Memory B cell (primary cell): ENCODE measurements around the gene PTPRB.

Experiments
- ATAC-seq: fragments of 150-1000 bp; cut with Tn5 transposase; 2 replicates; pipeline ENCODE4 v1.10.0; 2021; ENCODE audit warnings: low read depth, mild to moderate bottlenecking, moderate library complexity
- DNase-seq, 2 donors: peaks; one replicate each; pipeline ENCODE4 v3.0.0; 2022; ENCODE audit warnings: low spot score in 2 of 2
- H3K27ac Mint-ChIP-seq: one replicate; pipeline ENCODE4 v1.8.0; 2022; ENCODE audit warnings: mild to moderate bottlenecking, moderate library complexity, mixed read lengths
- H3K27me3 Mint-ChIP-seq: one replicate; pipeline ENCODE4 v1.8.0; 2022; ENCODE audit warnings: mixed read lengths
- H3K36me3 Mint-ChIP-seq: one replicate; pipeline ENCODE4 v1.8.0; 2022; ENCODE audit warnings: mild to moderate bottlenecking, mixed read lengths
- H3K4me1 Mint-ChIP-seq: one replicate; pipeline ENCODE4 v1.8.0; 2022; ENCODE audit warnings: mixed read lengths
- H3K4me3 Mint-ChIP-seq: one replicate; pipeline ENCODE4 v1.8.0; 2022; ENCODE audit warnings: mild to moderate bottlenecking, moderate library complexity, mixed read lengths
- H3K9me3 Mint-ChIP-seq: one replicate; pipeline ENCODE4 v1.8.0; 2022; ENCODE audit warnings: mixed read lengths

PTPRB gene

GRCh38 chr12:70556179-70556869 lies 80.9 kb downstream of the PTPRB start:
- H3K4me3 Mint-ChIP-seq: no peak overlapping the region
- H3K36me3 Mint-ChIP-seq: peaks cover 6% of the 10 kb centered on the region

GRCh38 chr12:70555081-70555480 lies 82.1 kb downstream of the PTPRB start:
- ATAC-seq: no peak
- Mint-ChIP-seq H3K27ac (no peak overlapping the region), H3K27me3 (no peaks in the 10 kb centered on the region), H3K36me3 (peaks cover 3% of the 10 kb centered on the region), H3K4me3 (no peak overlapping the region), H3K4me1 (peaks cover 3% of the 10 kb centered on the region), H3K9me3 (no peaks in the 10 kb centered on the region)
- DNase-seq: no peak

More at GRCh38 chr12:70556179-70556869, 80.9 kb downstream of the PTPRB start:
- Mint-ChIP-seq H3K27me3 (no peaks in the 10 kb centered on the region), H3K27ac (no peak overlapping the region), H3K4me1 (no peaks in the 10 kb centered on the region), H3K9me3 (no peaks in the 10 kb centered on the region)
- no peak for ATAC-seq
- no peak for DNase-seq

GRCh38 chr12:70553391-70553859 lies 83.8 kb downstream of the PTPRB start:
- no peak overlapping the region for H3K4me3 Mint-ChIP-seq
- H3K27ac Mint-ChIP-seq: peak overlapping the region; percentile 6
- peaks cover 13% of the 10 kb centered on the region for H3K4me1 Mint-ChIP-seq
- DNase-seq (no peak), ATAC-seq (no peak)
- H3K9me3 Mint-ChIP-seq: no peaks in the 10 kb centered on the region
- H3K36me3 Mint-ChIP-seq: no peaks in the 10 kb centered on the region
- no peaks in the 10 kb centered on the region for H3K27me3 Mint-ChIP-seq

- Mint-ChIP-seq H3K27ac (no peak overlapping the region), H3K9me3 (no peaks in the 10 kb centered on the region), H3K27me3 (no peaks in the 10 kb centered on the region), H3K36me3 (no peaks in the 10 kb centered on the region), H3K4me1 (peaks cover 13% of the 10 kb centered on the region), H3K4me3 (no peak overlapping the region)
- ATAC-seq (no peak), DNase-seq (no peak)
Observed at GRCh38 chr12:70551731-70552130, 85.5 kb downstream of the PTPRB start.

- H3K36me3 Mint-ChIP-seq: peaks cover 2% of the 10 kb centered on the region
- no peaks in the 10 kb centered on the region for H3K9me3 Mint-ChIP-seq
- ATAC-seq: no peak
- H3K27me3 Mint-ChIP-seq: no peaks in the 10 kb centered on the region
- no peak overlapping the region for H3K27ac Mint-ChIP-seq
- peaks cover 13% of the 10 kb centered on the region for H3K4me1 Mint-ChIP-seq
- no peak for DNase-seq
- H3K4me3 Mint-ChIP-seq: no peak overlapping the region
Observed at GRCh38 chr12:70550180-70550577, 87.0 kb downstream of the PTPRB start.

GRCh38 chr12:70549340-70550179 lies 87.7 kb downstream of the PTPRB start:
- Mint-ChIP-seq H3K9me3 (no peaks in the 10 kb centered on the region), H3K4me3 (no peak overlapping the region), H3K27ac (no peak overlapping the region), H3K36me3 (peaks cover 2% of the 10 kb centered on the region), H3K4me1 (peaks cover 16% of the 10 kb centered on the region), H3K27me3 (no peaks in the 10 kb centered on the region)
- DNase-seq (no peak), ATAC-seq (peak; percentile 37)

GRCh38 chr12:70543444-70543843 lies 93.8 kb downstream of the PTPRB start:
- DNase-seq (no peak), ATAC-seq (no peak)
- Mint-ChIP-seq H3K36me3 (peaks cover 2% of the 10 kb centered on the region), H3K9me3 (no peaks in the 10 kb centered on the region), H3K4me1 (peaks cover 2% of the 10 kb centered on the region), H3K27ac (no peak overlapping the region), H3K27me3 (no peaks in the 10 kb centered on the region), H3K4me3 (no peak overlapping the region)

GRCh38 chr12:70540996-70541395 lies 96.2 kb downstream of the PTPRB start:
- H3K27ac Mint-ChIP-seq: no peak overlapping the region
- peaks cover 4% of the 10 kb centered on the region for H3K36me3 Mint-ChIP-seq
- H3K4me3 Mint-ChIP-seq: no peak overlapping the region
- peaks cover 2% of the 10 kb centered on the region for H3K4me1 Mint-ChIP-seq
- H3K27me3 Mint-ChIP-seq: no peaks in the 10 kb centered on the region
- ATAC-seq (no peak), DNase-seq (no peak)
- no peaks in the 10 kb centered on the region for H3K9me3 Mint-ChIP-seq

GRCh38 chr12:70536650-70537049 lies 100.6 kb downstream of the PTPRB start:
- H3K4me1 Mint-ChIP-seq: no peaks in the 10 kb centered on the region
- DNase-seq (no peak), ATAC-seq (no peak)
- no peak overlapping the region for H3K4me3 Mint-ChIP-seq
- H3K27me3 Mint-ChIP-seq: no peaks in the 10 kb centered on the region
- H3K9me3 Mint-ChIP-seq: peaks cover 3% of the 10 kb centered on the region
- peaks cover 6% of the 10 kb centered on the region for H3K36me3 Mint-ChIP-seq
- no peak overlapping the region for H3K27ac Mint-ChIP-seq

GRCh38 chr12:70535896-70536374 lies 101.3 kb downstream of the PTPRB start:
- ATAC-seq (no peak), DNase-seq (no peak)
- Mint-ChIP-seq H3K4me3 (no peak overlapping the region), H3K9me3 (peaks cover 3% of the 10 kb centered on the region), H3K27me3 (no peaks in the 10 kb centered on the region), H3K36me3 (peaks cover 6% of the 10 kb centered on the region), H3K27ac (peak overlapping the region; percentile 12), H3K4me1 (no peaks in the 10 kb centered on the region)

- peaks cover 3% of the 10 kb centered on the region for H3K9me3 Mint-ChIP-seq
- H3K4me1 Mint-ChIP-seq: no peaks in the 10 kb centered on the region
- peaks cover 6% of the 10 kb centered on the region for H3K36me3 Mint-ChIP-seq
- DNase-seq (no peak), ATAC-seq (no peak)
- H3K27ac Mint-ChIP-seq: no peak overlapping the region
- no peak overlapping the region for H3K4me3 Mint-ChIP-seq
- no peaks in the 10 kb centered on the region for H3K27me3 Mint-ChIP-seq
Observed at GRCh38 chr12:70534466-70534865, 102.8 kb downstream of the PTPRB start.

GRCh38 chr12:70529647-70530046 lies 107.6 kb downstream of the PTPRB start:
- peaks cover 3% of the 10 kb centered on the region for H3K9me3 Mint-ChIP-seq
- H3K36me3 Mint-ChIP-seq: peaks cover 10% of the 10 kb centered on the region
- no peaks in the 10 kb centered on the region for H3K27me3 Mint-ChIP-seq
- no peak for DNase-seq
- H3K27ac Mint-ChIP-seq: no peak overlapping the region
- ATAC-seq: no peak
- H3K4me1 Mint-ChIP-seq: peaks cover 3% of the 10 kb centered on the region
- no peak overlapping the region for H3K4me3 Mint-ChIP-seq

GRCh38 chr12:70520847-70521246 lies 116.4 kb downstream of the PTPRB start:
- DNase-seq (no peak), ATAC-seq (no peak)
- H3K4me3 Mint-ChIP-seq: no peak overlapping the region
- no peaks in the 10 kb centered on the region for H3K4me1 Mint-ChIP-seq
- H3K9me3 Mint-ChIP-seq: peaks cover 5% of the 10 kb centered on the region
- H3K27me3 Mint-ChIP-seq: no peaks in the 10 kb centered on the region
- H3K36me3 Mint-ChIP-seq: peaks cover 10% of the 10 kb centered on the region
- no peak overlapping the region for H3K27ac Mint-ChIP-seq

GRCh38 chr12:70513426-70513825 lies 123.8 kb downstream of the PTPRB start:
- H3K27me3 Mint-ChIP-seq: no peaks in the 10 kb centered on the region
- no peak overlapping the region for H3K4me3 Mint-ChIP-seq
- H3K27ac Mint-ChIP-seq: no peak overlapping the region
- no peaks in the 10 kb centered on the region for H3K9me3 Mint-ChIP-seq
- no peak for DNase-seq
- no peak for ATAC-seq
- H3K36me3 Mint-ChIP-seq: peaks cover 7% of the 10 kb centered on the region
- H3K4me1 Mint-ChIP-seq: peaks cover 4% of the 10 kb centered on the region
